ENCODE measurements around the gene PAPPA2. TPM values are rescaled to one million over a fixed set of nuclear protein-coding genes. Genes with fewer than 3 reads are reported as not detected.

Gene PAPPA2
- total RNA-seq, 1 experiment from 2014 or later, result 0.81 TPM

DNA sequence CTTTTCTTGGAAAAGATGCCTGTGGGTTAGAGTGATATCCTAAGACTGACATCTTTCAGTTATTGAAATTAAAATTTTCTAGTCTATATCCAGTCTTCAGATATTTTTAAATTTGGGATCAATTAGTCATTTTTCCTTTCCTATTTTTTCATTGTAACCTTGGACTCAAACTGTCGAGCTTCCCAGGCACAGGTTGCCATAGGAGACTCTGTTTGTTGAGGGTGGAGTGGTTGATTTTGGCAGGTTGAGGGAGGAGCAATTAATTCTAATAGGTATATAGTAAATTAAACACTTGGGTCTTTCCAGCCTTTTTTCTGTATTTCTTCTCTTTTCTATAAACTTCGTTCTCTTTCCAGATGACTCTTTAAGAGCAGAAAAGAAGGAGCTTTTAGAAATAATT, 374.7 kb downstream of the PAPPA2 start:
- WGBS (ENCODE audit: extremely low coverage, insufficient read length, low lambda C conversion rate), result no CpG with 5 or more reads among the region's 2 CpGs
- no peak for DNase-seq
- H4K20me1 ChIP-seq (ENCODE audit: control insufficient read depth, insufficient read depth, insufficient read length), result no peaks in the 10 kb centered on the region
- no peaks in the 10 kb centered on the region for H3K27me3 ChIP-seq (ENCODE audit: insufficient read depth, low read length)
- H3K4me1 ChIP-seq (ENCODE audit: insufficient read depth, low read length), result no peaks in the 10 kb centered on the region
- H3K27ac ChIP-seq (ENCODE audit: insufficient read length, low read depth, low read length), result no peak overlapping the region
- no peak overlapping the region for H2BK120ac ChIP-seq (ENCODE audit: low read depth, low read length, poor library complexity, severe bottlenecking)
- no peak overlapping the region for H2BK15ac ChIP-seq (ENCODE audit: low read depth, low read length)
- no peak overlapping the region for H3K4me2 ChIP-seq (ENCODE audit: insufficient read depth, insufficient read length, low read length)
- H3K18ac ChIP-seq (ENCODE audit: insufficient read length, low read depth, low read length), result no peak overlapping the region
- Mint-ChIP-seq H3K4me1 (no peaks in the 10 kb centered on the region), H3K9me3 (no peaks in the 10 kb centered on the region), H3K27me3 (ENCODE audit: low read depth) (no peaks in the 10 kb centered on the region), H3K4me3 (no peak overlapping the region), H3K27ac (no peak overlapping the region), H3K36me3 (ENCODE audit: insufficient read depth in 1 of 3, low read depth in 3 of 3) (no peaks in the 10 kb centered on the region)
- no peaks in the 10 kb centered on the region for H3K23me2 ChIP-seq (ENCODE audit: insufficient read length, low read depth, low read length, poor library complexity, severe bottlenecking)
- H4K91ac ChIP-seq (ENCODE audit: insufficient read length, low read depth, low read length), result no peak overlapping the region
- H3K9ac ChIP-seq (ENCODE audit: extremely low read depth, insufficient read length, low read length), result no peak overlapping the region
- H3K4ac ChIP-seq (ENCODE audit: low read depth, low read length), result no peak overlapping the region
- no peak overlapping the region for H2BK12ac ChIP-seq (ENCODE audit: insufficient read length, low read depth, low read length)
- H2BK5ac ChIP-seq (ENCODE audit: insufficient read length, low read length), result no peak overlapping the region
- TF ChIP-seq, protein P1, sequence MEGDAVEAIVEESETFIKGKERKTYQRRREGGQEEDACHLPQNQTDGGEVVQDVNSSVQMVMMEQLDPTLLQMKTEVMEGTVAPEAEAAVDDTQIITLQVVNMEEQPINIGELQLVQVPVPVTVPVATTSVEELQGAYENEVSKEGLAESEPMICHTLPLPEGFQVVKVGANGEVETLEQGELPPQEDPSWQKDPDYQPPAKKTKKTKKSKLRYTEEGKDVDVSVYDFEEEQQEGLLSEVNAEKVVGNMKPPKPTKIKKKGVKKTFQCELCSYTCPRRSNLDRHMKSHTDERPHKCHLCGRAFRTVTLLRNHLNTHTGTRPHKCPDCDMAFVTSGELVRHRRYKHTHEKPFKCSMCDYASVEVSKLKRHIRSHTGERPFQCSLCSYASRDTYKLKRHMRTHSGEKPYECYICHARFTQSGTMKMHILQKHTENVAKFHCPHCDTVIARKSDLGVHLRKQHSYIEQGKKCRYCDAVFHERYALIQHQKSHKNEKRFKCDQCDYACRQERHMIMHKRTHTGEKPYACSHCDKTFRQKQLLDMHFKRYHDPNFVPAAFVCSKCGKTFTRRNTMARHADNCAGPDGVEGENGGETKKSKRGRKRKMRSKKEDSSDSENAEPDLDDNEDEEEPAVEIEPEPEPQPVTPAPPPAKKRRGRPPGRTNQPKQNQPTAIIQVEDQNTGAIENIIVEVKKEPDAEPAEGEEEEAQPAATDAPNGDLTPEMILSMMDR (conservative IDR thresholded peaks at IDR 0.05), result no peak
- H2AFZ ChIP-seq (ENCODE audit: low read length), result no peak overlapping the region
- no peak overlapping the region for H3K14ac ChIP-seq (ENCODE audit: insufficient read depth, low read length)
- no peak overlapping the region for H4K5ac ChIP-seq (ENCODE audit: insufficient read length, low read depth, low read length)
- H3K56ac ChIP-seq (ENCODE audit: insufficient read length, low read depth, low read length), result no peak overlapping the region
- no peaks in the 10 kb centered on the region for H3K79me2 ChIP-seq (ENCODE audit: insufficient read depth, low read length)
- H3K9me3 ChIP-seq (ENCODE audit: control insufficient read depth, low read depth, low read length), result no peaks in the 10 kb centered on the region
- no peaks in the 10 kb centered on the region for H3K79me1 ChIP-seq (ENCODE audit: insufficient read depth, low read depth, low read length, poor library complexity, severe bottlenecking)
- H2BK20ac ChIP-seq (ENCODE audit: low read depth, low read length, poor library complexity, severe bottlenecking), result no peak overlapping the region
- no peak overlapping the region for H4K8ac ChIP-seq (replicated peaks; ENCODE audit: insufficient read length, low read depth, low read length)
- H3K23ac ChIP-seq (ENCODE audit: insufficient read length, low read depth, low read length), result no peak overlapping the region
- H3T11ph ChIP-seq (ENCODE audit: low read length), result no peak overlapping the region
- H2AK5ac ChIP-seq (ENCODE audit: insufficient read length, low read length), result no peak overlapping the region
